Stomach (tissue), 9 donors: ENCODE measurements around the gene SPECC1. TPM values are rescaled to one million over a fixed set of nuclear protein-coding genes. Genes with fewer than 3 reads are reported as not detected.
"Not testable (repeated sequence)": the region's sequence is repeated elsewhere in the genome, so short reads cannot be mapped to it uniquely, and the experiment has no call there.

Experiments
- DNase-seq, 2 donors: peaks; one replicate each; pipeline versions ENCODE4 v3.0.0 to v3.0.0-alpha.2; 2013 to 2019
- H3K27ac ChIP-seq, 5 donors: fragments of 200-600 bp in 4 of 5; sonication (generic) in 4 of 5; one replicate each; pipeline ENCODE4 v1.5.1; 2013 to 2019; ENCODE audit warnings: mild to moderate bottlenecking in 1 of 5, moderate library complexity in 1 of 5
- H3K27me3 ChIP-seq, 3 donors: fragments of 200-600 bp; sonication (generic); one replicate each; pipeline ENCODE4 v1.5.1; 2017 to 2019; ENCODE audit warnings: mixed run types in 1 of 3
- H3K36me3 ChIP-seq, 4 donors: fragments of 200-600 bp; sonication (generic); 1 replicate in 3 of 4; 2 replicates in 1 of 4; pipeline ENCODE4 v1.5.1; 2016 to 2019
- H3K4me1 ChIP-seq, 4 donors: fragments of 200-600 bp; sonication (generic); one replicate each; pipeline ENCODE4 v1.5.1; 2016 to 2019
- H3K4me3 ChIP-seq, 4 donors: fragments of 200-600 bp; sonication (generic) in 3 of 4; one replicate each; pipeline ENCODE4 v1.5.1; 2016 to 2019; ENCODE audit warnings: mild to moderate bottlenecking in 1 of 4
- H3K9me3 ChIP-seq, 4 donors: fragments of 200-600 bp; sonication (generic); one replicate each; pipeline ENCODE4 v1.5.1; 2016 to 2019
- CTCF ChIP-seq, 7 experiments: fragments of 450-650 bp in 4 of 7; fragments of 200-600 bp in 3 of 7; sonication (generic) in 3 of 7; IDR thresholded peaks; one replicate each; pipeline ENCODE4 v1.5.1; 2016 to 2019; ENCODE audit warnings: antibody characterized with exemption in 7 of 7, control low read depth in 2 of 7, mild to moderate bottlenecking in 1 of 7
- EP300 ChIP-seq: sonication (generic); formaldehyde crosslinking; IDR thresholded peaks from one replicate; pipeline ENCODE4 v1.6.1; 2017; ENCODE audit warnings: antibody characterized with exemption
- POLR2A ChIP-seq, 4 donors: fragments of 450-650 bp; IDR thresholded peaks; one replicate each; pipeline ENCODE4 v1.6.1; 2016; ENCODE audit warnings: antibody characterized with exemption in 4 of 4, control low read depth in 2 of 4, mild to moderate bottlenecking in 1 of 4, moderate library complexity in 1 of 4
- POLR2AphosphoS5 ChIP-seq, 3 donors: sonication (generic); formaldehyde crosslinking; IDR thresholded peaks; one replicate each; pipeline ENCODE4 v1.6.1; 2016; ENCODE audit warnings: antibody characterized with exemption in 3 of 3
- WGBS, 5 donors: extraction: QIAGEN DNeasy Blood & Tissue Kit in 3 of 5; methylation state at CpG; one replicate each; pipeline versions ENCODE4 v1.1.5 to v1.1.7; 2013 to 2018; 5-methylcytosine and 5-hydroxymethylcytosine counted together
- intact Hi-C: fragments of 100-400 bp; cut with DNase I; formaldehyde crosslinking; loops from one replicate; pipeline ENCODE4 v1.15.1; 2023; ENCODE audit warnings: low total_unique reads
- polyA plus RNA-seq, 3 donors: library from polyadenylated mRNA; stranded (reverse); fragments of 200-250 nt; gene quantifications; one replicate each; pipeline ENCODE4 v1.2.3, GENCODE V29; 2013
- total RNA-seq, 5 donors: library from RNA; depleted of rRNA; stranded (reverse); fragments of >200 nt; gene quantifications; one replicate each; pipeline versions ENCODE4 v1.1.0 to v1.2.3, GENCODE V29; 2014 to 2016
- donor health status: healthy with polysubstance abuse.
- donor health status: Bipolar disorder and iron deficiency.
- donor health status: healthy.

The SPECC1 gene
- total and polyA plus RNA-seq, 8 donors, result 12.8 to 161 (median 34.5) TPM

GRCh38 chr17:20226814-20227482 lies 217.8 kb downstream of the SPECC1 start:
- peak overlapping the region in 1 of 4 donors; percentile 1 for H3K4me3 ChIP-seq
- H3K9me3 ChIP-seq, result no peaks in the 10 kb centered on the region
- WGBS, 5 donors, result 40 to 51% (median 45%) methylated on average over 7 to 8 of the region's 8 CpGs
- TF ChIP-seq CTCF (IDR thresholded peaks at IDR 0.05) (peak in 5 of 7 experiments; percentile 58 to 70 (median 63)), POLR2AphosphoS5 (IDR thresholded peaks at IDR 0.05) (no peak)
- peak; percentile 82 to 94 for DNase-seq
- peaks cover 0 to 11% (median 0%) of the 10 kb centered on the region in 4 donors for H3K4me1 ChIP-seq
- no peak overlapping the region for H3K27ac ChIP-seq
- peaks cover 3 to 38% (median 23%) of the 10 kb centered on the region in 4 donors for H3K36me3 ChIP-seq
- intact Hi-C loops, result no loop called here
- no peaks in the 10 kb centered on the region for H3K27me3 ChIP-seq

- DNase-seq, H3K27ac ChIP-seq, H3K27me3 ChIP-seq, intact Hi-C loops, H3K9me3 ChIP-seq, H3K4me3 ChIP-seq: not testable (repeated sequence)
- H3K36me3 ChIP-seq, result peaks cover 8 to 47% (median 32%) of the 10 kb centered on the region in 4 donors
- H3K4me1 ChIP-seq, result peaks cover 0 to 11% (median 0%) of the 10 kb centered on the region in 4 donors
- WGBS, 5 donors, result 91 to 96% (median 94%) methylated on average over 11 of the region's 11 CpGs
Measured at GRCh38 chr17:20227720-20228370, 218.7 kb downstream of the SPECC1 start.

GRCh38 chr17:20228410-20228809 lies 219.3 kb downstream of the SPECC1 start:
- intact Hi-C loops, result no loop called here
- Histone ChIP-seq H3K4me1 (peaks cover 0 to 11% (median 0%) of the 10 kb centered on the region in 4 donors), H3K4me3 (no peak overlapping the region), H3K36me3 (peaks cover 8 to 52% (median 36%) of the 10 kb centered on the region in 4 donors), H3K27ac (no peak overlapping the region), H3K27me3 (no peaks in the 10 kb centered on the region), H3K9me3 (no peaks in the 10 kb centered on the region)
- no peak for TF ChIP-seq POLR2AphosphoS5 (IDR thresholded peaks at IDR 0.05)
- no peak for TF ChIP-seq POLR2A (IDR thresholded peaks at IDR 0.05)
- no peak for TF ChIP-seq EP300
- no peak for TF ChIP-seq CTCF (IDR thresholded peaks at IDR 0.05)
- 86 to 98% (median 94%) methylated on average over 1 of the region's 1 CpG for WGBS, 5 donors
- no peak for DNase-seq

GRCh38 chr17:20228860-20229259 lies 219.7 kb downstream of the SPECC1 start:
- WGBS, 5 donors, result 43 to 79% (median 66%) methylated on average over 3 of the region's 3 CpGs
- intact Hi-C loops, result no loop called here
- no peak for DNase-seq
- H3K4me1 ChIP-seq, result peaks cover 0 to 11% (median 0%) of the 10 kb centered on the region in 4 donors
- TF ChIP-seq CTCF (IDR thresholded peaks at IDR 0.05) (no peak), EP300 (no peak), POLR2A (IDR thresholded peaks at IDR 0.05) (no peak), POLR2AphosphoS5 (IDR thresholded peaks at IDR 0.05) (no peak)
- H3K4me3 ChIP-seq, result no peak overlapping the region
- peaks cover 8 to 57% (median 38%) of the 10 kb centered on the region in 4 donors for H3K36me3 ChIP-seq
- H3K27me3 ChIP-seq, result no peaks in the 10 kb centered on the region
- H3K9me3 ChIP-seq, result no peaks in the 10 kb centered on the region
- H3K27ac ChIP-seq, result no peak overlapping the region

- no peaks in the 10 kb centered on the region for H3K27me3 ChIP-seq
- no peaks in the 10 kb centered on the region for H3K9me3 ChIP-seq
- peaks cover 0 to 6% (median 0%) of the 10 kb centered on the region in 4 donors for H3K4me1 ChIP-seq
- WGBS, 5 donors, result 89 to 97% (median 91%) methylated on average over 2 of the region's 2 CpGs
- peaks cover 8 to 76% (median 52%) of the 10 kb centered on the region in 4 donors for H3K36me3 ChIP-seq
- intact Hi-C loops, result no loop called here
- no peak overlapping the region for H3K27ac ChIP-seq
- H3K4me3 ChIP-seq, result no peak overlapping the region
- DNase-seq, result no peak
- TF ChIP-seq POLR2A (IDR thresholded peaks at IDR 0.05), result no peak
- TF ChIP-seq POLR2AphosphoS5 (IDR thresholded peaks at IDR 0.05), result no peak
- TF ChIP-seq EP300, result no peak
- TF ChIP-seq CTCF (IDR thresholded peaks at IDR 0.05), result no peak
Measured at GRCh38 chr17:20230924-20231323, 221.8 kb downstream of the SPECC1 start.
